GM21367 (cell line): ENCODE measurements around the gene ZDHHC14.
"Not testable (repeated sequence)": the region's sequence is repeated elsewhere in the genome, so short reads cannot be mapped to it uniquely, and the experiment has no call there.

ENCODE experiments used
- ATAC-seq: cut with Tn5 transposase; IDR thresholded peaks from one replicate; pipeline ENCODE4 v1.9.1; 2021; ENCODE audit not compliant: unreplicated experiment

The ZDHHC14 gene

GRCh38 chr6:157676241-157676640 lies 295.3 kb downstream of the ZDHHC14 start:
- ATAC-seq: no peak

- no peak for ATAC-seq
Observed at GRCh38 chr6:157677235-157677634, 296.2 kb downstream of the ZDHHC14 start.

- no peak for ATAC-seq
Observed at GRCh38 chr6:157679605-157680580, 298.9 kb downstream of the ZDHHC14 start.

- ATAC-seq: no peak
Observed at GRCh38 chr6:157681041-157681650, 300.2 kb downstream of the ZDHHC14 start.

GRCh38 chr6:157682856-157683481 lies 302.0 kb downstream of the ZDHHC14 start:
- ATAC-seq: no peak

GRCh38 chr6:157683707-157684106 lies 302.7 kb downstream of the ZDHHC14 start:
- ATAC-seq: no peak

GRCh38 chr6:157684620-157685299 lies 303.8 kb downstream of the ZDHHC14 start:
- ATAC-seq: no peak

GRCh38 chr6:157685596-157686280 lies 304.7 kb downstream of the ZDHHC14 start:
- ATAC-seq: no peak

- ATAC-seq: no peak
Observed at GRCh38 chr6:157688275-157688959, 307.4 kb downstream of the ZDHHC14 start.

GRCh38 chr6:157688960-157689599 lies 308.1 kb downstream of the ZDHHC14 start:
- ATAC-seq: no peak

GRCh38 chr6:157689875-157690274 lies 308.9 kb downstream of the ZDHHC14 start:
- no peak for ATAC-seq

GRCh38 chr6:157690441-157691210 lies 309.6 kb downstream of the ZDHHC14 start:
- ATAC-seq: no peak

- not testable (repeated sequence) for ATAC-seq
Observed at GRCh38 chr6:157691621-157692020, 310.6 kb downstream of the ZDHHC14 start.

GRCh38 chr6:157693867-157694266 lies 312.9 kb downstream of the ZDHHC14 start:
- ATAC-seq: no peak

- ATAC-seq: no peak
Observed at GRCh38 chr6:157695301-157696040, 314.5 kb downstream of the ZDHHC14 start.

GRCh38 chr6:157699777-157700636 lies 319.0 kb downstream of the ZDHHC14 start:
- ATAC-seq: no peak

GRCh38 chr6:157706351-157706750 lies 325.4 kb downstream of the ZDHHC14 start:
- ATAC-seq: not testable (repeated sequence)
